GM06990 (cell line): Measurements from ENCODE around the gene NOL4L.

Experiments used
- DNase-seq: peaks from one replicate; pipeline ENCODE4 v3.0.0-alpha.2; 2011; ENCODE audit not compliant: insufficient read length; ENCODE audit errors: extremely low read depth
- H3K27me3 ChIP-seq: replicated peaks from 2 replicates; pipeline ENCODE4 v1.6.0; 2011; ENCODE audit warnings: low read length; ENCODE audit not compliant: control insufficient read depth, insufficient read depth
- H3K36me3 ChIP-seq: 2 replicates; pipeline ENCODE4 v1.5.1; 2011; ENCODE audit warnings: low read length; ENCODE audit not compliant: control insufficient read depth, insufficient read depth
- H3K4me3 ChIP-seq: replicated peaks from 2 replicates; pipeline ENCODE4 v1.5.1; 2011; ENCODE audit warnings: low read depth, mild to moderate bottlenecking, control low read depth, low read length
- CTCF ChIP-seq: IDR thresholded peaks from 2 replicates; pipeline ENCODE4 v1.5.1; 2011; ENCODE audit warnings: low read length, control low read depth, mild to moderate bottlenecking, inconsistent platforms; ENCODE audit not compliant: insufficient read depth, poor library complexity, severe bottlenecking

NOL4L gene

GRCh38 chr20:32551693-32552092 is 33.4 kb downstream of the NOL4L start:
- TF ChIP-seq CTCF: no peak
- Histone ChIP-seq H3K27me3 (no peaks in the 10 kb centered on the region), H3K36me3 (no peaks in the 10 kb centered on the region), H3K4me3 (no peak overlapping the region)
- no peak for DNase-seq

GRCh38 chr20:32549842-32550241 is 35.3 kb downstream of the NOL4L start:
- no peak overlapping the region for H3K4me3 ChIP-seq

GRCh38 chr20:32547753-32548034 is 37.4 kb downstream of the NOL4L start:
- no peak for TF ChIP-seq CTCF
- no peak for DNase-seq
- no peaks in the 10 kb centered on the region for H3K36me3 ChIP-seq
- H3K4me3 ChIP-seq: no peak overlapping the region
- H3K27me3 ChIP-seq: no peaks in the 10 kb centered on the region

More at GRCh38 chr20:32549842-32550241, 35.3 kb downstream of the NOL4L start:
- H3K27me3 ChIP-seq: no peaks in the 10 kb centered on the region
- no peak for DNase-seq
- TF ChIP-seq CTCF: no peak
- H3K36me3 ChIP-seq: no peaks in the 10 kb centered on the region

- TF ChIP-seq CTCF: no peak
- DNase-seq: no peak
- Histone ChIP-seq H3K36me3 (no peaks in the 10 kb centered on the region), H3K4me3 (no peak overlapping the region), H3K27me3 (no peaks in the 10 kb centered on the region)
Observed at GRCh38 chr20:32546918-32547752, 38.0 kb downstream of the NOL4L start.

- no peak for DNase-seq
- H3K4me3 ChIP-seq: no peak overlapping the region
- no peaks in the 10 kb centered on the region for H3K27me3 ChIP-seq
- no peaks in the 10 kb centered on the region for H3K36me3 ChIP-seq
- TF ChIP-seq CTCF: no peak
Observed at GRCh38 chr20:32544893-32545840, 40.0 kb downstream of the NOL4L start.
